Ascending aorta (tissue), 2 donors: ENCODE results near the gene FAM83F. TPM values are rescaled to one million over a fixed set of nuclear protein-coding genes. Genes with fewer than 3 reads are reported as not detected.

Experiments
- DNase-seq, 2 donors: peaks; one replicate each; pipeline ENCODE4 v3.0.0-alpha.2; 2019; ENCODE audit warnings: low spot score in 2 of 2
- H3K27ac ChIP-seq, 2 donors: fragments of 200-600 bp; sonication (generic); one replicate each; pipeline ENCODE4 v1.5.1; 2016 to 2017; ENCODE audit warnings: mild to moderate bottlenecking in 1 of 2
- H3K27me3 ChIP-seq: fragments of 200-600 bp; sonication (generic); one replicate; pipeline ENCODE4 v1.5.1; 2017
- H3K36me3 ChIP-seq, 2 donors: fragments of 200-600 bp; sonication (generic); one replicate each; pipeline ENCODE4 v1.5.1; 2016
- H3K4me1 ChIP-seq, 2 donors: fragments of 200-600 bp; sonication (generic); one replicate each; pipeline ENCODE4 v1.5.1; 2016 to 2017; ENCODE audit warnings: mild to moderate bottlenecking in 1 of 2
- H3K4me3 ChIP-seq, 2 donors: fragments of 200-600 bp; sonication (generic); one replicate each; pipeline ENCODE4 v1.5.1; 2016 to 2017; ENCODE audit warnings: mild to moderate bottlenecking in 1 of 2
- H3K9me3 ChIP-seq, 2 donors: fragments of 200-600 bp; sonication (generic); one replicate each; pipeline ENCODE4 v1.5.1; 2016
- intact Hi-C: fragments of 100-400 bp; cut with DNase I; formaldehyde crosslinking; loops from one replicate; pipeline ENCODE4 v1.15.1; 2023
- total RNA-seq: library from RNA; depleted of rRNA; stranded (reverse); fragments of >200 nt; gene quantifications from one replicate; pipeline ENCODE4 v1.1.0, GENCODE V29; 2016
- TF ChIP-seq, protein P1 (sequence below), 3 experiments: fragments of 200-600 bp in 2 of 3; fragments of 450-650 bp in 1 of 3; sonication (generic) in 2 of 3; IDR thresholded peaks; one replicate each; pipeline ENCODE4 v1.5.1; 2016 to 2019; ENCODE audit warnings: antibody characterized with exemption in 3 of 3, mild to moderate bottlenecking in 1 of 3, moderate library complexity in 1 of 3

The FAM83F gene
- total RNA-seq, 1 donor from 2014 or later: not detected

DNA sequence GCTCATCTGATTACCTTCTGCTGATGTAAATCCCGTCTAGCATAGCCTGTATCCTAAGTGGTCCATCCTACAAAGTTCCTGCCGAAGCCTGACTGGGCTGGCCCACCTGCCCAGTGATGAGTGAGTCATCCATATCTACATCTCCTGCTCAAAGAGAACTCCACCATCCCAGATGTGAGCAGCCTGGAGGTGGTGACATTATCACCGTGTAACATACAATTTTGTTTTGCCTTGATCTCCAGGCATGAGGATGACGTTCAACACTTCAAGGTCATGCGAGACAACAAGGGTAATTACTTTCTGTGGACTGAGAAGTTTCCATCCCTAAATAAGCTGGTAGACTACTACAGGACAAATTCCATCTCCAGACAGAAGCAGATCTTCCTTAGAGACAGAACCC lies 29.0 kb upstream of the FAM83F start:
- Histone ChIP-seq H3K27me3 (no peaks in the 10 kb centered on the region), H3K4me3 (no peak overlapping the region), H3K36me3 (no peaks in the 10 kb centered on the region), H3K9me3 (no peaks in the 10 kb centered on the region), H3K27ac (no peak overlapping the region), H3K4me1 (no peaks in the 10 kb centered on the region)
- intact Hi-C loops: no loop called here
- TF ChIP-seq, protein P1, sequence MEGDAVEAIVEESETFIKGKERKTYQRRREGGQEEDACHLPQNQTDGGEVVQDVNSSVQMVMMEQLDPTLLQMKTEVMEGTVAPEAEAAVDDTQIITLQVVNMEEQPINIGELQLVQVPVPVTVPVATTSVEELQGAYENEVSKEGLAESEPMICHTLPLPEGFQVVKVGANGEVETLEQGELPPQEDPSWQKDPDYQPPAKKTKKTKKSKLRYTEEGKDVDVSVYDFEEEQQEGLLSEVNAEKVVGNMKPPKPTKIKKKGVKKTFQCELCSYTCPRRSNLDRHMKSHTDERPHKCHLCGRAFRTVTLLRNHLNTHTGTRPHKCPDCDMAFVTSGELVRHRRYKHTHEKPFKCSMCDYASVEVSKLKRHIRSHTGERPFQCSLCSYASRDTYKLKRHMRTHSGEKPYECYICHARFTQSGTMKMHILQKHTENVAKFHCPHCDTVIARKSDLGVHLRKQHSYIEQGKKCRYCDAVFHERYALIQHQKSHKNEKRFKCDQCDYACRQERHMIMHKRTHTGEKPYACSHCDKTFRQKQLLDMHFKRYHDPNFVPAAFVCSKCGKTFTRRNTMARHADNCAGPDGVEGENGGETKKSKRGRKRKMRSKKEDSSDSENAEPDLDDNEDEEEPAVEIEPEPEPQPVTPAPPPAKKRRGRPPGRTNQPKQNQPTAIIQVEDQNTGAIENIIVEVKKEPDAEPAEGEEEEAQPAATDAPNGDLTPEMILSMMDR (IDR thresholded peaks at IDR 0.05): no peak
- DNase-seq: no peak

GRCh38 chr22:39966470-39966869 lies 28.3 kb upstream of the FAM83F start:
- intact Hi-C loops: no loop called here
- TF ChIP-seq, protein P1 (IDR thresholded peaks at IDR 0.05): no peak
- H3K9me3 ChIP-seq: no peaks in the 10 kb centered on the region
- no peaks in the 10 kb centered on the region for H3K4me1 ChIP-seq
- H3K27me3 ChIP-seq: no peaks in the 10 kb centered on the region
- H3K27ac ChIP-seq: no peak overlapping the region
- no peak overlapping the region for H3K4me3 ChIP-seq
- H3K36me3 ChIP-seq: no peaks in the 10 kb centered on the region
- DNase-seq: no peak

GRCh38 chr22:39967103-39967829 lies 27.5 kb upstream of the FAM83F start:
- H3K36me3 ChIP-seq: no peaks in the 10 kb centered on the region
- no peak overlapping the region for H3K27ac ChIP-seq
- no peak for DNase-seq
- TF ChIP-seq, protein P1 (IDR thresholded peaks at IDR 0.05): no peak
- intact Hi-C loops: no loop called here
- no peaks in the 10 kb centered on the region for H3K9me3 ChIP-seq
- H3K27me3 ChIP-seq: no peaks in the 10 kb centered on the region
- H3K4me1 ChIP-seq: no peaks in the 10 kb centered on the region
- no peak overlapping the region for H3K4me3 ChIP-seq

DNA sequence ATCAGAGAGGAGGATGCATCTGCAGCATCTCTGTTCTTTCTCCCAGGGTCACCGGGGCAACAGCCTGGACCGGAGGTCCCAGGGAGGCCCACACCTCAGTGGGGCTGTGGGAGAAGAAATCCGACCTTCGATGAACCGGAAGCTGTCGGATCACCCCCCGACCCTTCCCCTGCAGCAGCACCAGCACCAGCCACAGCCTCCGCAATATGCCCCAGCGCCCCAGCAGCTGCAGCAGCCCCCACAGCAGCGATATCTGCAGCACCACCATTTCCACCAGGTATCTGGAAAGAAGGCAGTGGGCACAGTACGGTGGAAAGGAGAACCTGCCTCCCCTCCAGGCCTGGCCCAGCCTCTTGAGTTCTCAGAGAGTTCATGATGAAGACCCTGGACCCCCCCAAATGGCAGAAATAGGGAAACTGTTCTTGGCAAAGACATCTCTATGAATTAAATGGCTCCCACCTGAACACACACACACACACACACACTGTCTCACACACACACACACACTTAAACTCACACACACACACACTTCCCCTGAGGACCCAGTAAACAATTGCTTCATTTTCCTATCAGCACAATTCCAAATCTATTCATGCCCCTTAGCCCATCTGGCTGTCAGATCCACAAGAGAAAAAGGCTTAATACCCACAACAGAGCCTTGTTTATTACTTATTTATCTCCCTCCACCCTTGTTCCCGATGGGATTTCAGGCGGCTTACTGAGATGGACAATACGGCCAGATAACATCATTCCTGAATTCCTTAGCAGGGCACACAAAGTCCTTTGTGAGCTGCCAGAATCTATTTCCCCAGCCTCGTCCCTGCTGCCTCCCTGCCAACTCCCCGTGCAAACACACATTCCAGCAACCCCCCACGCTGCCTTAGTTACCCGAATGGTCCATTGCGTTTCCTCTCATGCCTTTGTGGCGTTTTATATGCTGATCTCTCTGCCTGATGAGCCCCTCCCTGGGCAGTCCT lies 26.5 kb upstream of the FAM83F start:
- Histone ChIP-seq H3K4me1 (no peaks in the 10 kb centered on the region), H3K9me3 (no peaks in the 10 kb centered on the region), H3K27me3 (no peaks in the 10 kb centered on the region), H3K27ac (no peak overlapping the region), H3K4me3 (no peak overlapping the region), H3K36me3 (no peaks in the 10 kb centered on the region)
- TF ChIP-seq, protein P1 (IDR thresholded peaks at IDR 0.05): no peak
- intact Hi-C loops: no loop called here
- no peak for DNase-seq

GRCh38 chr22:39970742-39971141 lies 24.0 kb upstream of the FAM83F start:
- H3K4me3 ChIP-seq: no peak overlapping the region
- TF ChIP-seq, protein P1 (IDR thresholded peaks at IDR 0.05): no peak
- H3K9me3 ChIP-seq: no peaks in the 10 kb centered on the region
- no peak overlapping the region for H3K27ac ChIP-seq
- intact Hi-C loops: no loop called here
- no peak for DNase-seq
- H3K4me1 ChIP-seq: no peaks in the 10 kb centered on the region
- H3K36me3 ChIP-seq: no peaks in the 10 kb centered on the region
- H3K27me3 ChIP-seq: no peaks in the 10 kb centered on the region
